OCI-LY1 (cell line): ENCODE results near the gene PDCD5.

Source experiments
- EZH2 ChIP-seq: fragments of 200-600 bp; sonication (generic), shearing (Covaris generic); IDR thresholded peaks from 2 replicates; pipeline ENCODE4 v1.8.0; 2017; ENCODE audit warnings: borderline replicate concordance, mixed run types, mild to moderate bottlenecking, antibody characterized with exemption, low read length, moderate library complexity, mixed read lengths
- TF ChIP-seq, protein P1 (sequence below): fragments of 200-600 bp; sonication (generic), shearing (Covaris generic); IDR thresholded peaks from 2 replicates; pipeline ENCODE4 v1.5.1; 2017; ENCODE audit warnings: mild to moderate bottlenecking, antibody characterized with exemption, low read length, moderate library complexity, mixed read lengths

DNA sequence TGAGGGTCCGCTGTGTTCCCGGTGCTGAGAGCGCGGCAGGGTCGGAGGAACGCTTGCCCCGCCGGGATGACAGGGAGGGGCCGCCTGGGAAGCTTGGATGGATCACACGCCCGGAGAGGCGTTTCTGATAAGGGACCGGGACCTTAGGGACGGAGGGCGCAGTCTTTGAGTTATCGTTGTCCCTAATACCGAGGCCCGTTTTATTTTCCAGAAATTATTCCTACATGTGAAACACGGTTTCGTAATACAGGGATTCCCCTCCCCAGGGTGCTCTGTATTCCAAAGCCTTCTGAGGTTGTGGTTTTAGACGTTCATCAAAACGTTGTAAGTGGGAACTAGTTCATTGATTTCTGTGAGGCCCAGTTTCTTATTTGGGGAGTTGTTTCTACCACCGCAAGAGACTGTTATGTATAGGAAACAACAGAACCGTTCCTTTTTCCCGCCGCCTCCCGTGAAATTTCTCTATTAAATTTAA, 752 bp downstream of the PDCD5 start:
- TF ChIP-seq, protein P1, sequence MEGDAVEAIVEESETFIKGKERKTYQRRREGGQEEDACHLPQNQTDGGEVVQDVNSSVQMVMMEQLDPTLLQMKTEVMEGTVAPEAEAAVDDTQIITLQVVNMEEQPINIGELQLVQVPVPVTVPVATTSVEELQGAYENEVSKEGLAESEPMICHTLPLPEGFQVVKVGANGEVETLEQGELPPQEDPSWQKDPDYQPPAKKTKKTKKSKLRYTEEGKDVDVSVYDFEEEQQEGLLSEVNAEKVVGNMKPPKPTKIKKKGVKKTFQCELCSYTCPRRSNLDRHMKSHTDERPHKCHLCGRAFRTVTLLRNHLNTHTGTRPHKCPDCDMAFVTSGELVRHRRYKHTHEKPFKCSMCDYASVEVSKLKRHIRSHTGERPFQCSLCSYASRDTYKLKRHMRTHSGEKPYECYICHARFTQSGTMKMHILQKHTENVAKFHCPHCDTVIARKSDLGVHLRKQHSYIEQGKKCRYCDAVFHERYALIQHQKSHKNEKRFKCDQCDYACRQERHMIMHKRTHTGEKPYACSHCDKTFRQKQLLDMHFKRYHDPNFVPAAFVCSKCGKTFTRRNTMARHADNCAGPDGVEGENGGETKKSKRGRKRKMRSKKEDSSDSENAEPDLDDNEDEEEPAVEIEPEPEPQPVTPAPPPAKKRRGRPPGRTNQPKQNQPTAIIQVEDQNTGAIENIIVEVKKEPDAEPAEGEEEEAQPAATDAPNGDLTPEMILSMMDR = no peak
- no peak for TF ChIP-seq EZH2
